ENCODE results near the gene STK33.

Gene STK33

GRCh38 chr11:8356216-8356615 is 237.8 kb downstream of the STK33 start:
- no peak for DNase-seq (ENCODE audit: low spot score)

DNA sequence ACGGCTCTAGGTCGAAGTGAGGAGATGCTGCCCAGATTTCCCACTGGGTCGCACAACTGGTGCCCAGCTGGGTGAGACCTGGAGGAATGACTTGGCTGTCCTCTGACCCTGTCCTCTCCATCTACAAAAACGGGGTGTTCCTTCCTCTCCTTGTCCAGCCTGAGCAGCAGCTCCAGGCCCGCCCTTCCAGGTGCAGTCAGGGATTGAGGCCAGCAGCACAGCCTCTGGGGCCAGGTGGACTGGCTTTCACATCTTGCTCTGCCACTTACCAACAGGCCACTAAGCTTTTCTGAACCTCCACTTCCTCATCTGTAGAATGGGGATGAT is 238.6 kb downstream of the STK33 start:
- DNase-seq (ENCODE audit: low spot score) = no peak

DNA sequence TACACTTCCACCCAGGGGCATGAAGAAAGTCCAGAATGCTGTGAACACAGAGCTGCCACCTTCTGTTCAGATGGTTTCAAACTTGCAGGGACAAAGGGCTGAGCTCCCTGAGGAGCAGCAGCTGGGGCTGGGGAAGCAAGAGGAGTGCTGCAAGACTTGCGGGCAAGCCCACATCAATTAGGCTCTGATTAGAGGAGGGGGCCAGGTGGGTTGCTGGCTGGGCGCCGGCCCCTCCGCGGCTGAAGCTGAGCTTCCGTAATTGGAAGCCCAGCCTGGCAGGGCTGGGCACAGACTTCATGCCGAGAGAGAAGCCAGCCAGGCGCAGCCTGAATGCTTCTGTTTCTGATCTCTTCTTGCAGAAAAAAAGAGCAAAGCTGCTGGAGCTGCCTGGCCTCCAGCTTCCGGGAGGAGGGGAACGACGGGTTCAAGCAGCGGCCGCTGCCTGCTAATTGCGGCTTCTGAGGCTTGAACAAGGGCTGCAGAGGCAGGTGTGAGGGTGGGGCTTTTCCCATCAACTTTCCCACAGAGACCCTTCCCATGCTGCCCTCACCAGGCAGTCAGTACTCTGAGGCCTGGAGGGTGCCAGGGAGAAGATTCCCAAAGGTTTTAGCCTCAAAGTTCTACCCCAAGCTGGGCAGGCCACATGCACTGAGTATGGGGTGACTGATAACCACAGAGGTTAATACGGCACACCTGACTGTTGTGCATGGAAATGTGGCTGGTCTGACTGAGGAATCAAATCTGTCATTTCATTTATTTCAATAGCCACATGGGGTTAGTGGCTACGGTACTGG is 239.2 kb downstream of the STK33 start:
- no peak for DNase-seq (ENCODE audit: low spot score)

GRCh38 chr11:8352876-8353505 is 241.0 kb downstream of the STK33 start:
- DNase-seq (ENCODE audit: low spot score) = no peak

- no peak for DNase-seq (ENCODE audit: low spot score)
Observed at GRCh38 chr11:8352103-8352875, 241.7 kb downstream of the STK33 start.

DNA sequence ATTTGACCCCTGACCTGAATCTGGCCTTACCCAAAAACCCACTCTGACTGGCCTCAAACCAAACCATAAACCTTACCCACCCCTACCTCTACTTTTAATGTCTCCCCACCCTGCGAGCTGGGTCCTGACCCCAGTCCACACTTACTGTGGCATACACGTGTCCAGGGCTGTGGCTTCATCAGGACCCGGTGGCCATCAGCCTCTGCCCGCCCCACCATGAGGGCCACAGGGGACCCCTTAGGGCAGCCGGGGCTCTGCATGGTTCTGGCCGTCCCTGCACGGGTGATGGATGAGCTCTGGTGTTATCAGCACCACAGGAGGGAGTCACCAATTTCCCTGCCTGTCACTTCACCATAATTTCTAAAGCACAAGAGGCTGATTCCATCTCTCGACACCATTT is 242.8 kb downstream of the STK33 start:
- DNase-seq (ENCODE audit: low spot score) = no peak

DNA sequence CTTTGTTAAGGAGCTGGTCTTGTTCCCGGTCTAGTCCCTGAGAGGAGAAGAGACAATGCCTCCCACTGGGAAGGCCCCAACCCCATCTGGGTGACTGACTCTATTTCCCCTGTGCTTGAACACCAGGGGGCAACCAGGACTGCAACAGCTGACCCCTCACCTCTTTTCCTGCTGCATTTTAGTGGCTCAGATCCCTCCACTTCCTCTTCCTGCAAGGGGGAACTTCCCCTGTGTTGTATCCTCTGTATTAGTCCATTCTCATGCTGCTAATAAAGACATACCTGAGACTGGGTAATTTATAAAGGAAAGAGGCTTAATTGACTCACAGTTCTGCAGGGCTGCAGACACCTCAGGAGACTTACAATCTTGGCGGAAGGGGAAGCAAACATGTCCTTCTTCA is 246.1 kb downstream of the STK33 start:
- no peak for DNase-seq (ENCODE audit: low spot score)

DNA sequence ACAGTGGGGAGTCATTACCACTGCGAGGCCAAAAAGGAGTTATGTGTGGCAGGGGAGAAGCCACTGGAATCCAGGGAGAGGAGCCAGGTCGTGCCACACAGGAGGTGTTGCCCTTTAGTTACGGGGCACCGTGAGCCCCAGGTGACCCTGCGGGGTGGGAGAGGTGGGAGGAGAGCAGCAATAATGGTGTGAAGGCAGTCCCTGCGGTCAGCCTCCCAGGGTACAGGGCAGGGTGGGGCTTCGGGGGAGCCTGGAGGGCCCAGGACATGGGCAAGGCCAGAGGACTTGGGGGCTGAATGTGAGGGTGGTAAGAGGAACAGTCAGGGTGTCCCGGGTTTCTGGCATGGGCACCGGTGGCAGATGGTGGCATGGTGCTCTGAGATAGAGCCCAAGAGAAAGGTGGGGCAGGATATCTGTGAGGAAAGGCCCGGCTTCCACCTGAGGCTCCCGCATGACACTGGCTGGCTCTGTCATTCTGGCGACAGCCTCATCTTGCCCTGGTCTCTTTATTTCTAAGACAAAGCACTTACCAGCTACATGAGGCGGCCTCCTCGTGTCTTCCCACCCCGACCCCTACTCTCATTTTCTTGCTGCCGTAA is 247.8 kb downstream of the STK33 start:
- DNase-seq (ENCODE audit: low spot score) = no peak

DNA sequence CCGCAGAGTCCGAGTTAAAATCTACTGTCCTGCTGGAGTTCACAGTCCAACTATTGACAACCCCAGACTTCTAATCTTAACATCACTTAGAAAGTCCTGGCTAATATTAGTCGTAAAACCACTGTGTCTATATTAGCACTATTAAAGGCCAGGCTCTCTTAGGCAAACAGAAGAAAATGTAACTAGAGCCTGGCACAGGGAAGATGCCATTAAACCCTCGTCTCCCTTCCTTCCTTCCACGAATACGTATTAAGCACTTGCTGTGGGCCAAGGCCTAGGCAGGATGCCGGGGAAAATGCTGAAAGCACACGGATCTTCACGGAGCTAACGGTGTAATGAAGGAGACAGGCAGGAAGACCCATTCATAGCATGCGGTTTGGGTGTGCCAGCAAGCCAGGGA is 248.8 kb downstream of the STK33 start:
- no peak for DNase-seq (ENCODE audit: low spot score)

DNA sequence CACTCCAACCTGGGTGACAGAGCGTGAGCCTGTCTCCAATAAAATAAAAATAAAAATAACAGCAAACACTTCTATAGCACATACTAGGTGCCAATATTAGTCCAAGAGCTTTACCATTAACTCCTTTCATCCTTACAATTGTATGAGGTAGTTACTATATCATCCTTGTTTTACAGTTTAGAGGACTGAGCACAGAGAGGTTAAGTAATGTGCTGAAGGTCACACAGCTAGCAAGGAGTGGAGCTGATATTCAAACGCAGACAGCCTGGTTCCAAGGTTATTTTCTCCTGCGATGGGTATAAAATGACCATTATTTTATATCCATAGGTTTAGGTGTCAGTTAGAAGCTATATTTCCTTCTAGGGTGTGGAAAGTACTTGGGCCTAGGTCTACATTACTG is 249.7 kb downstream of the STK33 start:
- no peak for DNase-seq (ENCODE audit: low spot score)

DNA sequence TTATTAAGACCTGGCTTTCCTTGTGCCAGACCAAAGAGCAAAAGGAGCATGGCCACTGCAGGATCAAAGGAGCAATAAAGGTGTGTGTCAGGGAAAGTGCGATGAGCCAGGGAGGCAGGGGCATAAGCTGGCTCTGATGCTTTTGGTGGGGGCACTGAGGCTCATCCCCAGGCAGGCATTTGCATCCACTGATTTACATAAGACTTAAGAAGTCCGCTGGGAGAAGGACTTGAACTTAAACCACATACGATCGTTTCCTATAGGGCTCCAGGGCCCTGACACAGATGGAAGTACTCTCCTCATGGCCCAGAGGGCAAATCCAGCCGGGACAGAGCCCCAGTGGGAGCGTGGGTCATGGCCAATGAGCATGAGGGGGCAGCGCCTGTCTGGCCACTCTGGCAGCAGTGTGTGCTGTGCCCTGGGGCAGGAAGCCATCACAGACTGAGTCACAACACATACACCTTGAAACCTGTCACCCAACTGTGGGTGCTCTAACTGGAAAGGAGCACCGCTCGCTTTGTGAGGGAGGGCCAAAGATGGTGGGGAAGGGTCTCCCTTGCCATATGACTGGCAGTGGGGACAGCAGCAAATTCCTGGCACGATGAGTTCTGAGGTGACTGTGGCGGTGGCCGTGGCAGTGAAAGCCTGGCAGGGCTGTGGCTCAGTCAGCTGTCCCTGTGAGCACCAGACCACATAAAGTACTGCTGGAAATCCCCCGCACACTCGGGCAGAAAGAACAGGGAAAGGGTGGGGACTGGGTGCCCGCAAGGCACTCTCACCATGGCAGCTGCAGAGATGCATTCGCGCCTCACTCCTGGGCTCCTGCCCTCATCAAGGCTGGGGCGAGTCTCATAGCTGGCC is 251.0 kb downstream of the STK33 start:
- no peak for DNase-seq (ENCODE audit: low spot score)

DNA sequence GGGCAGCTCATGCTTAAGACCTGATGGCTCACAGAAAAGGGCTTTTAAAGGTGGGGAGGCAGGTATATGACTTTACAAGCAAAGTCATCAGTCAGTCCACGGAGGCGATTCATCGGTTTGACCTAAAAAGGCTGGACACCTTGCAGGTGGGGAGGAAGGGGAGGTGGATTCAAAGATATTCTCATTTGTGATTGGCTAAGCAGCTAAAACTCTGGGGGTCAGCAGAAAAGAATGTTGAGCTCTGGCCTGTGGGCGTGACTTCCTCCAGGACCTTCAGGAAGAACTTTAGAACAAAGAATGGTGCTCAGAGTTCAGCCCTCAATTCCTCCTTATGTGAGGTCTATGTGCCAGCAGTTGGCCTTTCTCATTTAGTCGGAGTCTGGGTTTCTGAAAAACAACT is 252.0 kb downstream of the STK33 start:
- DNase-seq (ENCODE audit: low spot score) = no peak

Measured in AG08396 (cell line).